GM18907 (cell line): ENCODE results near the gene SPG7.

ENCODE experiments used
- ATAC-seq: cut with Tn5 transposase; IDR thresholded peaks from one replicate; pipeline ENCODE4 v1.9.1; 2021; ENCODE audit warnings: mild to moderate bottlenecking, moderate library complexity; ENCODE audit not compliant: unreplicated experiment

Gene SPG7

DNA sequence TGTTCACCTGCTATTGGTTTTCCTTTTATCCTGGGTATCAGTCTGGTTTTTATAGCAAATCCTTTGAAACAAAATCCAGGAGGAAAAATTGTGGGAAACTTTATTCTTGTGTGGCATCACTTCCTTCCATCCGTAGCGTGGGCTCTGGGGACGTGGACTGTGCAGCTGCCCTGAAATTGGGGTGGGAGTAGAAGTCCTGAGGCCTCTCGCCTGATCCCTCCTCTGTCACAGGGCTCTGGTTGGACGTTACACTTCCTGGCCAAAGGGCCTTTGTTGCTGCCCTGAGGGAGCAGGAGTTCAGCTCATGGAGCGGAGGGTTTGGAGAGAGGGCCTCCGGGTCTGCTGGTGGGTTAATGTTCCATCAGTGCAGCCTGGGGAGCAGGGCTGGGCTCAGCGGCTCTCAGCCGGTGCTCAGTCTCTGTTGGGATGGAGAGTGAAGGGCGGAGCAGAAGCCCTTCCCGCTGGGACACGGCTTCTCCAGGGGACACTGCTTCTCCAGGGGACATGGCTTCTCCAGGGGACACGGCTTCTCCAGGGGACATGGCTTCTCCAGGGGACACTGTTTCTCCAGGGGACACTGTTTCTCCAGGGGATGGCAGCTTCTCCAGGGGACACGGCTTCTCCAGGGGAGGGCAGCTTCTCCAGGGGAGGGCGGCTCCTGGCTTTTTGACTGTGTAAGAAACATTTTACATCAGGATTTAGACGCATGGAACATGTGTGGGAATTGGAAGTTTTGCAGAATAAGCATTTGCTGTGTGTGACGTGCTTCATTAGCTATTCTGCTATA, 37.0 kb downstream of the SPG7 start:
- ATAC-seq, result no peak

DNA sequence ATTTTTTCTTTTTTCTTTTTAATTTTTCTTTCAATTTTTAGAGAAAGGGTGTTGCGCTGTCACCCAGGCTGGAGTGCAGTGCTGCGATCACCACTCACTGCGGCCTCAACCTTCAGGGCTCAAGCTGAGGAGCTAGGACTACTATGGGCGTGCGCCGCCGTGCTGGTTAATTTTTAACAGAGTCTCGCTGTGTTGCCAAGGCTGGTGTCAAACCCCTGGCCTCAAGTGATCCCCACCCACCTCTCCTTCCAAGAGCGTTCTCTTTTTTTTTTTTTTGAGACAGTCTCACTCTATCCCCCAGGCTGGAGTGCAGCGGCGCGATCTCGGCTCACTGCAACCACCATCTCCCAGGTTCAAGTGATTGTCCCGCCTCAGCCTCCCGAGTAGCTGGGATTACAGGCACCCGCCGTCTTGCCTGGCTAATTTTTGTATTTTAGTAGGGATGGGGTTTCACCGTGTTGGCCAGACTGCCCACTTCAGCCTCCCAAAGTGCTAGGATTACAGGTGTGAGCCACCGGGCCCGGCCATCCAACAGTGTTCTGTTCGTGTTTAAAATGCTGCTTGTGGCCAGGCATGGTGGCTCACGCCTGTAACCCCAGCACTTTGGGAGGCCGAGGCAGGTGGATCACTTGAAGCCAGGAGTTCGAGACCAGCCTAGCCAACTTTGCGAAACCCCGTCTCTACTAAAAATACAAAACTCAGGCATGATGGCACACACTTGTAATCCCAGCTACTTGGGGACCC, 37.8 kb downstream of the SPG7 start:
- no peak for ATAC-seq

DNA sequence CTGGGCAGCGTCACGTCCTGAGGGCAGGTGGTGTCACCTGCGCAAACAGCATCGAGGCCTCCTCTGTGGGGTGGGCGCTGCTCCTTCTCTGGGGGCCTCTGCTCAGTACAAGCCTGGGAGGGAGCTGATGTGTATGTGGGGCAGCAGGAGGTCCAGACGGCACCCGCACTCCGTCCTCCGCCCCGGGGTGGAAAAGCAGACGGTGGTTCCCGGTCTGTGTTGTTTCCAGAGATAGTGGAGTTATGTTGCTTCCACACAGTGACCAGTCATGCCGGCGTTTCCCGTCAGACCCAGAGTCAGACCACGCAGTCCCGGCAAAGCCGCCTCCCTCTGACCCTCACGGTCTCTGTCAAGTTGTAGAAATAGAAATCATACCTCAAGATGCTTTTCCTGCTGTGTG, 38.6 kb downstream of the SPG7 start:
- ATAC-seq, result no peak

DNA sequence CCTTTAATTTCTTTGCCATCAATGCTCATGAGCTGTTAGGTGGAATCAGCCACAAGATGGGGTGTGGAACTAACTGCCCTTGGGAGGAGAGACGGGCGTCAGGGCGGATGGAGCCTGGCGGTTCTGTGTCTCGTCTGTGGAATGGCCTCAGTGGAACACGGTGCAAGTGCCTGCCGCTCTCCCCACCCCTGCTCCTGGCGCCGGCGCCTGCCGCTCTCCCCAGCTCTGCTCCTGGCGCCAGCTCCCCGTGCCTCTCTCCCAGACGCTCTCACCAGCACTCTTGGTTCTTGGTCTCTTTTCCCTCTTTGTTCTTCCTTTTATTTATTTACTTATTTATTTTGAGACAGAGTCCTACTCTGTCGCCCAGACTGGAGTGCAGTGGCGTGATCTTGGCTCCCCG, 39.1 kb downstream of the SPG7 start:
- ATAC-seq, result no peak

DNA sequence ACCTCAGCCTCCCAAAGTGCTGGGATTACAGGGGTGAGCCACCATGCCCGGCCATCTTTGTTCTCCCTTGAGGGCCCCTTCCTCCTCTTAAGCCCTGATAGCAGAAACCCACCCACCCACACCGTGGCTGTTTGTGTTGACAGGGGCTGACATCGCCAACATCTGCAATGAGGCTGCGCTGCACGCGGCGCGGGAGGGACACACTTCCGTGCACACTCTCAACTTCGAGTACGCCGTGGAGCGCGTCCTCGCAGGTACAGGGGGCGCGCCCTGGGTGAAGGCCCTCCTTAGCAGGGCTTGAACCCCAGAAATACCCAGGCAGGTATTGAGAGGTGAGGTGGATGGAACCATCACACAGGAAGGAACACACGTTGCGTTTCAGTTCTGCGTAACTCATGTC, 39.7 kb downstream of the SPG7 start:
- no peak for ATAC-seq

DNA sequence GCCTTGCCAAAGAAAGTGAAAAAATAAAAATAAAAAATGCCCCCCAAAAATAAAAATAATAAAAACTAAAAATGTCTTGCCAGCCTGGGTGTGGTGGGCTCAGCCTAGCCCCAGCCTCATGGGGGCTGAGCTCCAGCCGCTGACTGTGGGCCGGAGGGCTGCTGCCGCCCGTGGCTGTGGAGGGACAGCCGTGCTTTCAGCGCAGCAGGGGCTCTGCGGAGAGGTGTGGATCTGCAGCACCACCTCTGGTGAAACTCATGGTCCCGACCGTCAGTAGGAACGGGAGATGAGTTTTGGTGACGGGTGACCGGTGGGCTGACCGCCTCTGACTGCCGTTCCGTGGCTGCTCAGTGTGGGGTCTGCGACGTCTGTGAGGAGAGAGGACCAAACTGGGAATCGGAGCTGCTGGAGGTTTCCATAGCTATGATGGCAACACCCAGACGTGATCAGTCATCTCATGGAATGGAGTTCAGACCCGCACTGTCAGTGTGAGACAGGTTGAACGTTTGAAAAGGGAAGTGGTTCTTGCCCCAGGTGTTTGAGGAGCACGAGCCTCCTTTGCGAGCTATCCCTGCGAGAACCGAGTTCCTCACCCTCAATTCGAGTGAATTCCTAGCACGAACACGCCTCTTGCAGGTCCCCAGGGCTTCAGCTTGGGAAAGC, 40.3 kb downstream of the SPG7 start:
- ATAC-seq, result no peak

DNA sequence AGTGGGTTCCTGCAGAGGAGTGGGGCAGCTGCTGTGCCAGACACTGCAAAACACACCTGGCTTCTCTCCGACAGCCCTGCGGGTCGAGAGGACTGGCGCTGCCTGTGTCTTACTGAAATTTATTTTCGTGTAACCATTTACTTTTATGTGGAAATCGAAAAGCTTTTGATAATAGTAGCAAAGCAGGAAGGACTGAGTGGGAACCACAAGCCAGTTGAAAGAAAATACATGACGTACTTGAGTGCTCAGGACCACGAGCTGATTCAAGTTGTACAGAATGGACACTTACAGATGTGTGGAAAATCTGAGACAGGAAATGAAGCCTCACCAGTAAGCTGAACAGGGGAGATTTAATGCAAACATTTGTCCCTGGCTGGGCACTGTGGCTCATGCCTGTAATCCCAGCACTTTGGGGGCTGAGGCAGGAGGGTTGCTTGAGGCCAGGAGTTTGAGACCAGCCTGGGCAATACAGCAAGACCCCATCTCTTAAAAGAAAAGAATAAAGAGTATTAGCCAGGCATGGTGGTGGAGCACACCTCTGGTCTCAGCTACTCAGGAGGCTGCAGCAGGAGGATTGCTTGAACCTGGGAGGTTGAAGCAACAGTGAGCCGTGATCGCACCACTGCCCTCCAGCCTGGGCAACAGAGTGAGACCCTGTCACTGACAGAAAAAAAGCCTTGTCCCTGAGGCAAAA, 41.0 kb downstream of the SPG7 start:
- ATAC-seq, result no peak

DNA sequence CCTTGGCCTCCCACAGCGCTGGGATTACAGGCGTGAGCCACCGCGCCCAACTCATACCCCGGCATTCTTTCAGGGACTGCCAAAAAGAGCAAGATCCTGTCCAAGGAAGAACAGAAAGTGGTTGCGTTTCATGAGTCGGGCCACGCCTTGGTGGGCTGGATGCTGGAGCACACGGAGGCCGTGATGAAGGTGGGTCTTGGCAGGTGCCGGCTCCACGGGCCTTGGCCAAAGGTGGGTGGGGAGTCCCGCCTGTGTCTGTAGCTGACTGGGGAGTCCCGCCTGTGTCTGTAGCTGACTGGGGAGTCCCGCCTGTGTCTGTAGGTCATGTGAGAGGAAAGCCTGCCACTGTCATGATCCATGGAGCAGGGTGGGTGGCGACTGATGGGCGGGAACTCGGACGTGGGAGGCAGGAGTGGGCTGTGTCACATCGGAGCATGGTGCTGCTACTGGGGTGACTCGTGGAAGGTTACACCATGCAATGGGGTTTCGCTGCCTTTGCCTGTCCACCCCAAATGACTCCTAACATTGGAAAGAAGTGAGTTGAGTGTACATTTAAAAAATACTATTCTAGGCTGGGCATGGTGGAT, 42.3 kb downstream of the SPG7 start:
- no peak for ATAC-seq

DNA sequence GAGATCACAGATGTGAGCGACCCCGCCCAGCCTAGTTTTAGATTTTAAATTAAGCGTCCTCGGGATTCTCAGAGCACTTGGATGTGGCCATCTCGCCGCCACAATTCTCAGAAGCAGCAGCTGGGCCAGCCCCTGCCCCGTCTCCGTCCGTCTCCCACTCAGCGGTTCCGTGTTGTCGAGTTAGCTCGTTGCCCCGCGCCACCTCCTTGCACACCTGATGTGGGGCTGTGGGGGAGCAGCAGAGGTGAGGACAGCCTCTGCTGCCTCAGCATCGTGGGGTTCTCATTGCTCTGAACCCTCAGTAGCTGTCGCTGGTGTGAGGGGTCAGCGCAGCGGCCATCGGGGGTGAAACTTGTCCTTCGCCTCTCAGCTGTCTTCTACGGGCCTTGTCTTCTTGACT, 44.1 kb downstream of the SPG7 start:
- no peak for ATAC-seq

DNA sequence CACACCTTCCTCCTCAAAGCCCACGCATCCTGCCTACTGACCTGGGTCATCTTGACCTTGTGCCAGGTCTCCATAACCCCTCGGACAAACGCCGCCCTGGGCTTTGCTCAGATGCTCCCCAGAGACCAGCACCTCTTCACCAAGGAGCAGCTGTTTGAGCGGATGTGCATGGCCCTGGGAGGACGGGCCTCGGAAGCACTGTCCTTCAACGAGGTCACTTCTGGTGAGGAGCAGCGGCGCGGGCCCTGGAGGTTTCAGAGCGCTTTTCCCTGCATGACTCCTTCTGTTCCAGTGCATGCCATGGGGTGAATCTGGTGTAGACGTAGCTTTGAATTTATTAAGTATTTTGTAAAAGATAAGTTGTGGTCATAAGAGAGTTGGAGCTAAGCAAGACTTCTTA, 44.7 kb downstream of the SPG7 start:
- no peak for ATAC-seq

DNA sequence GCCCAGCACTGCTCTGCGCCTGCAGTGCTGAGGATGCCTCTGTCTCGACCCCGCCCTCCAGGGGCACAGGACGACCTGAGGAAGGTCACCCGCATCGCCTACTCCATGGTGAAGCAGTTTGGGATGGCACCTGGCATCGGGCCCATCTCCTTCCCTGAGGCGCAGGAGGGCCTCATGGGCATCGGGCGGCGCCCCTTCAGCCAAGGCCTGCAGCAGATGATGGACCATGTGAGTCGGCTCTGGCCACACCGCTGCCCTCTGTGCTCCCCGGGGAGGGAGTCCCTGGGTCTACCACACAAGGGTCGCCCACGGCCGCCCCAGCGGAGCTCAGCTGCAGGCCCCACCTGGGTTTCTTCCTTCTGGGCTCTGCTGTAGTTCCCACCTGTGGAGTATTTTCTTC, 45.5 kb downstream of the SPG7 start:
- ATAC-seq, result no peak

DNA sequence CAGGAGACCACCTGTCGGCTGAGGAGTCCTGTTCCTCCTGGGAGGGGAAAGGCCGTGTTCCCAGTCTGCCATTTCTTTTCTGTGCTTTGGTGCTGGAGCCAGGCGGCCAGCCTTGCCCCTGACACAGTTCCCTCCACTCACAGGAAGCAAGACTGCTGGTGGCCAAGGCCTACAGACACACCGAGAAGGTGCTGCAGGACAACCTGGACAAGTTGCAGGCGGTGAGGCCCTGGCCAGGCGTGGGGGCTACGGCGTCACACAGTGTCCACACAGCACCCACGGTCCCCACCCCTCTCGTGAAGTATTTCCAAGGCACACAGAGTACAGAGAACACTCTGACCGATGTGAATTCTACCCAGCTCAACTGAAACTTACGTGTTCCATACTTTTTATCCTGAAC, 46.1 kb downstream of the SPG7 start:
- ATAC-seq, result no peak

DNA sequence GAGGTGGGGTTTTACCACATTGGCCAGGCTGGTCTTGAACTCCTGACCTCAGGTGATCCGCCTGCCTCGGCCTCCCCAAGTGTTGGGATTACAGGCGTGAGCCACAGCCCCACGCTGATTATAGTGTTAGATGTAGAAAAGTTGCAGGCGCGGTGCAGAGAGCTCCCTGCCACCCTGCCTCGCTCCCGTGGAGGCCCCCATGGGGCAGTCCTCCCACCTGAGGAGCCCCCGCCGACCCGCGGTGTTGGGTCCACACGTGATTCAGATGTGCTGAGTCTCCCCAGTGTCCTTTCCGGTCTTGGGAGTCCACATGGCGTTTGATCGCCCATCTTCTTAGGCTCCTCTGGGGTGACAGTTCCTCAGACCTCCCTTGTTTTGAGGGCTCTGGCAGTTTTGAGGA, 47.1 kb downstream of the SPG7 start:
- no peak for ATAC-seq

DNA sequence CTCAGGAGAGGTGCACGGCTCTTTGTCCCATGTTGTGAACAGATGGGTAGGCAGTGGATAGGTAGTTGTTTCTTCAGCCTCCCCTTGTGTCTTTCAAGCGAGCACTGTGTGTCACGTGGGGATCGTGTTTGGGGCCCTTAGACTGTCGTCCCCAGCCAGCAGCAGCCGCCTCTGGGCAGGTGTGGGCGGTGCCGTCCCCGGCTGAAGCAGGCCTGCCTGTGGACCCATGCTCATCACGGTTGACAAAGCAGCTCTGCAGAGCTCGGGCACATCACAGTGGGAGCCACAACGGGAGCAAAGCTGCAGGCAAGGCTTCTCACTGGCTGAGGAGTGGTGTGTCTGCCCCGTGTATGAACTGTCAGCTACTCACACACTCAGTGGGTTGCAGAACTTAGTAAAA, 47.6 kb downstream of the SPG7 start:
- no peak for ATAC-seq

DNA sequence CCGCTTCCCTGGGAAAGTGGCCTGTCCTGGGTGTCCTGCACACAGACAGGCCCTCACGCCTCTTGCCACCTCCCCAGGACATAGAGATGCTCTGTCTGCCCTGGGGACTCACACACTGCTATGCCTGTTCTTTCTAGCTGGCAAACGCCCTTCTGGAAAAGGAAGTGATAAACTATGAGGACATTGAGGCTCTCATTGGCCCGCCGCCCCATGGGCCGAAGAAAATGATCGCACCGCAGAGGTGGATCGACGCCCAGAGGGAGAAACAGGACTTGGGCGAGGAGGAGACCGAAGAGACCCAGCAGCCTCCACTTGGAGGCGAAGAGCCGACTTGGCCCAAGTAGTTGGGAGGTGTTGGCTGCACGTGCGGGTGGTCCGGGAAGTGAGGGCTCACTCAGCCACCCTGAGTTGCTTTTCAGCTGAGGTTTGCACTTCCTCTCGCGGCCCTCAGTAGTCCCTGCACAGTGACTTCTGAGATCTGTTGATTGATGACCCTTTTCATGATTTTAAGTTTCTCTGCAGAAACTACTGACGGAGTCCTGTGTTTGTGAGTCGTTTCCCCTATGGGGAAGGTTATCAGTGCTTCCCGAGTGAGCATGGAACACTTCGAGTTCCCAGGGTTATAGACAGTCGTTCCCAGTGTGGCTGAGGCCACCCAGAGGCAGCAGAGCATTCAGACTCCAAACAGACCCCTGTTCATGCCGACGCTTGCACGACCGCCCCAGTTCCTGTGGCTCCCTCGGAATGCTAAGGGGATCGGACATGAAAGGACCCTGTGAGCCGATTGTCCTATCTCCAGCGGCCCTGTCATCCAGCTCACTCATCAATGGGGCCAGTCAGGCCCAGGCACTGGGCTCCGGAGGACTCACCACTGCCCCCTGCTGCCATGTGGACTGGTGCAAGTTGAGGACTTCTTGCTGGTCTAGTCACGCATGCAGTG, 48.8 kb downstream of the SPG7 start:
- no peak for ATAC-seq

DNA sequence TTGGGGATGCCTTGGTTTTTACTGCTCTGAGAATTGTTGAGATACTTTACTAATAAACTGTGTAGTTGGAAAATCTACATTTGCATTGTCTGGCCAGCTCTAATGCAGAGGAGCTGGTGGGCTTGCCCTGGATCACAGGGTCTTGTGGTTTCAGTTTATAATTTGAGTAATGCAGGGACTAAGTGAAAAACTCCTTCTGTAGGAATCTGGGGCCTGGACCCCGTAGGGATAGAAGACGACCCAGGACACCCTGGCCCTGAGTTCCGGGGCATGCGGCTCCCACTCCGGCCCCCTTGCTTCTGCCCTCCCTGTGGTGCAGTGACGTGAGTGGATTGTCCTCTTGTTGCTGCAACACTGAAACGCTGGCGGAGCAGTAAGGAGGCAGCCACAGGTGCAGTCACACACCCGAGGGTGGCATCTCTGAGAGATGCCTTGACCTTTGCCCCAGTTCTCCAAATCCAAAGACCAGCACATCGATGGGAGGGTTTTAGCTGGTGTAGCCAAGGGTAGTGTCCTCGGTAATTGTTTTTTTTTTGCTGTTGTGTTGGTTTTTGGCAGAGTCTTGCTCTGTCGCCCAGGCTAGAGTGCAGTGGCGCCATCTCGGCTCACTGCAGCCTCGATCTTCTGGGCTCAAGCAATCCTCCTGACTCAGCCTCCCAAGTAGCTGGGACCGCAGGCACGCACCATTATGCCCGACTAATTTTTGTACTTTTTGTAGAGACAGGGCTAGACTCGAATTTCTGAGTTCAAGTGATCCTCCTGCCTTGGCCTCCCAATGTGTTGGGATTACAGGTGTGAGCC, 49.7 kb downstream of the SPG7 start:
- no peak for ATAC-seq

DNA sequence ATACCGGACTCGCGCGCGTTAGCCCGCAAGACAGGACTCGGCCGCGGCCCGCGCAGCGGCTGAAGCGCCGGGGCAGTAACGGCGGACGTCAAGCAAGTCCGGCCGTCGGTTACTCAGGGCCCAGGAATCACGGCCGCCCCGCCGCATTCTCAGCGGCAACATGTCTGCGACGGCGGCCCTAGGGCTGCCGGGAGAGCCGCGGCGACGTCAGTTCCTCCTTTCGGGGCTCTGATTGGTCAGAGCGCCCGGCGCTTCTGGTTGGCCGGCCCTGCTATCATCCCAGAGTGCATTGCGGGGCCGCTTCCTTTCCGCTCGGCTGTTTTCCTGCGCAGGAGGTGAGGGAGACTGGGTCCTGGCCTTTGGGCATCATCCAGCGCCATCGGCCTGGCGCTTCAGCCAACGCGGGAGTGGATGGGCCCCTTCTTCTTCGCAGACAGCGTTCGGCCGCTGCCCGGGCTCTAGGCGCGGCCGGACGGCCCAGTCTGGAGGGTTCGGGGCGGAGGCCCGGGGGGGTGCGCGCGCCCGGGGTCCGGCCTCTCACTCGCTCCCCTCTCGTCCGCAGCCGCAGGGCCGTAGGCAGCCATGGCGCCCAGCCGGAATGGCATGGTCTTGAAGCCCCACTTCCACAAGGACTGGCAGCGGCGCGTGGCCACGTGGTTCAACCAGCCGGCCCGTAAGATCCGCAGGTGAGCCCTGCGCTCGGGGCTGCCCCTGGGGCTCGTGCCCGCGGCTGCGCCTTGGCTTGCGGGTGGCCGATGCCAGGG, 52.4 kb downstream of the SPG7 start, which contains the start of gene RPL13:
Gene RPL13 (plus strand): TSS at position 305 of the 764 bp plus-strand sequence. CDS start 278 bp downstream, at position 583.
- peak; percentile 87 for ATAC-seq
